ENCODE results near the gene GNL1. TPM values are rescaled to one million over a fixed set of nuclear protein-coding genes. Genes with fewer than 3 reads are reported as not detected.
"Not testable (repeated sequence)": the region's sequence is repeated elsewhere in the genome, so short reads cannot be mapped to it uniquely, and the experiment has no call there.

Gene GNL1
- total RNA-seq, 1 donor from 2014 or later, result 49.0 TPM

DNA sequence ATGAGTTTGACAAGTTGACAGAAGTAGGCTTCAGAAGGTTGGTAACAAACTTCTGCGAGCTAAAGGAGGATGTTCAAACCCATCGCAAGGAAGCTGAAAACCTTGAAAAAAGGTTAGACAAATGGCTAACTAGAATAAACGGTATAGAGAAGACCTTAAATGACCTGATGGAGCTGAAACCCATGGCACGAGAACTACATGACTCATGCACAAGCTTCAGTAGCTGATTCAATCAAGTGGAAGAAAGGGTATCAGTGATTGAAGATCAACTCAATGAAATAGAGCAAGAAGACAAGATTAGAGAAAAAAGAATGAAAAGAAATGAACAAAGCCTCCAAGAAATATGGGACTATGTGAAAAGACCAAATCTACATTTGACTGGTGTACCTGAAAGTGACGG is 34.3 kb downstream of the GNL1 start:
- FAIRE-seq; H3K9ac ChIP-seq (ENCODE audit: low read length); H3K79me2 ChIP-seq (ENCODE audit: insufficient read depth, low read length); H3K27me3 ChIP-seq (ENCODE audit: insufficient read depth, low read length); H3K4me1 ChIP-seq (ENCODE audit: insufficient read depth, low read length); H3K4me2 ChIP-seq (ENCODE audit: low read length); H3K27ac Mint-ChIP-seq (ENCODE audit: unreplicated experiment); H3K4me3 ChIP-seq (ENCODE audit: insufficient read depth, low read depth, low read length); H3K36me3 ChIP-seq (ENCODE audit: insufficient read depth, low read length); H3K9me3 Mint-ChIP-seq (ENCODE audit: unreplicated experiment); H3K4me3 Mint-ChIP-seq (ENCODE audit: unreplicated experiment); H3K9me3 ChIP-seq (ENCODE audit: insufficient read depth, low read depth, low read length); H4K20me1 ChIP-seq (ENCODE audit: insufficient read depth, low read length); H3K4me1 Mint-ChIP-seq (ENCODE audit: low read depth, unreplicated experiment); H3K27ac ChIP-seq (ENCODE audit: low read depth, low read length); H3K36me3 Mint-ChIP-seq (ENCODE audit: low read depth, unreplicated experiment); DNase-seq (ENCODE audit: low read depth); H2AFZ ChIP-seq (ENCODE audit: low read depth, low read length): not testable (repeated sequence)
- H3K27me3 Mint-ChIP-seq (ENCODE audit: low read depth, unreplicated experiment), result peaks cover 32% of the 10 kb centered on the region

GRCh38 chr6:30521082-30521481 is 35.2 kb downstream of the GNL1 start:
- H3K27me3 ChIP-seq (ENCODE audit: insufficient read depth, low read length), result not testable (repeated sequence)

DNA sequence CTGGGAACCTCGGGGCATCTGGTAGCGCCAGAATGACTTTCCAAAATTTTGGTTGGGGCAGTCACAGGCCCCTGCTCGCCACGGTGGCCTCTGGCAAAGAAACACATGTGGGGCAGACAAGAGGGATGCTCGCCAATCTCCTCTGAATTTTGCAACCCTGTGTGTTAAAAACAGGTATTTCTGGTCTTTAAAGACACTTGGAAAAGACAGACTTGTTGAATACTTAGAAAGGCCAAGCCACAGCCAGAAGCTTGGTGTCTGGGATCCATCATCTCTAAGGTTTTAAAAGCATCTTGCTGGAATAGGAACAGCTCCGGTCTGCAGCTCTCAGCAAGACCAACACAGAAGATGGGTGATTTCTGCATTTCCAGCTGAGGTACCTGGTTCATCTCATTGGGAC is 35.8 kb downstream of the GNL1 start:
- H3K9me3 ChIP-seq (ENCODE audit: insufficient read depth, low read depth, low read length), result no peaks in the 10 kb centered on the region
- Mint-ChIP-seq H3K9me3 (ENCODE audit: unreplicated experiment) (peaks cover 7% of the 10 kb centered on the region), H3K36me3 (ENCODE audit: low read depth, unreplicated experiment) (no peaks in the 10 kb centered on the region), H3K27ac (ENCODE audit: unreplicated experiment) (no peak overlapping the region), H3K27me3 (ENCODE audit: low read depth, unreplicated experiment) (peaks cover 32% of the 10 kb centered on the region), H3K4me1 (ENCODE audit: low read depth, unreplicated experiment) (no peaks in the 10 kb centered on the region), H3K4me3 (ENCODE audit: unreplicated experiment) (no peak overlapping the region)
- no peak overlapping the region for H3K9ac ChIP-seq (ENCODE audit: low read length)
- no peaks in the 10 kb centered on the region for H3K36me3 ChIP-seq (ENCODE audit: insufficient read depth, low read length)
- no peak overlapping the region for H2AFZ ChIP-seq (ENCODE audit: low read depth, low read length)
- H3K79me2 ChIP-seq (ENCODE audit: insufficient read depth, low read length), result no peaks in the 10 kb centered on the region
- no peak overlapping the region for H3K27ac ChIP-seq (ENCODE audit: low read depth, low read length)
- DNase-seq (ENCODE audit: low read depth), result no peak
- TF ChIP-seq EZH2 (IDR thresholded peaks at IDR 0.05; ENCODE audit: insufficient read depth, low read length), result no peak
- no peak for TF ChIP-seq CTCF (IDR thresholded peaks at IDR 0.05; ENCODE audit: insufficient read depth, low read depth, low read length)
- H3K27me3 ChIP-seq (ENCODE audit: insufficient read depth, low read length), result no peaks in the 10 kb centered on the region
- H4K20me1 ChIP-seq (ENCODE audit: insufficient read depth, low read length), result no peaks in the 10 kb centered on the region
- H3K4me1 ChIP-seq (ENCODE audit: insufficient read depth, low read length), result no peaks in the 10 kb centered on the region
- H3K4me3 ChIP-seq (ENCODE audit: insufficient read depth, low read depth, low read length), result no peak overlapping the region
- FAIRE-seq, result no peak
- H3K4me2 ChIP-seq (ENCODE audit: low read length), result no peak overlapping the region

More at GRCh38 chr6:30521082-30521481, 35.2 kb downstream of the GNL1 start:
- H3K4me2 ChIP-seq (ENCODE audit: low read length), result peak overlapping the region; percentile 26
- H3K4me3 ChIP-seq (ENCODE audit: insufficient read depth, low read depth, low read length); FAIRE-seq; H3K9ac ChIP-seq (ENCODE audit: low read length); H3K9me3 Mint-ChIP-seq (ENCODE audit: unreplicated experiment); H3K27ac Mint-ChIP-seq (ENCODE audit: unreplicated experiment); H3K79me2 ChIP-seq (ENCODE audit: insufficient read depth, low read length); H3K9me3 ChIP-seq (ENCODE audit: insufficient read depth, low read depth, low read length); H4K20me1 ChIP-seq (ENCODE audit: insufficient read depth, low read length); H3K4me1 Mint-ChIP-seq (ENCODE audit: low read depth, unreplicated experiment); H3K27ac ChIP-seq (ENCODE audit: low read depth, low read length); H3K36me3 Mint-ChIP-seq (ENCODE audit: low read depth, unreplicated experiment); H3K4me3 Mint-ChIP-seq (ENCODE audit: unreplicated experiment); H3K36me3 ChIP-seq (ENCODE audit: insufficient read depth, low read length); H3K4me1 ChIP-seq (ENCODE audit: insufficient read depth, low read length): not testable (repeated sequence)
- H2AFZ ChIP-seq (ENCODE audit: low read depth, low read length), result peak overlapping the region; percentile 41
- peaks cover 32% of the 10 kb centered on the region for H3K27me3 Mint-ChIP-seq (ENCODE audit: low read depth, unreplicated experiment)
- DNase-seq (ENCODE audit: low read depth), result peak; percentile 49

DNA sequence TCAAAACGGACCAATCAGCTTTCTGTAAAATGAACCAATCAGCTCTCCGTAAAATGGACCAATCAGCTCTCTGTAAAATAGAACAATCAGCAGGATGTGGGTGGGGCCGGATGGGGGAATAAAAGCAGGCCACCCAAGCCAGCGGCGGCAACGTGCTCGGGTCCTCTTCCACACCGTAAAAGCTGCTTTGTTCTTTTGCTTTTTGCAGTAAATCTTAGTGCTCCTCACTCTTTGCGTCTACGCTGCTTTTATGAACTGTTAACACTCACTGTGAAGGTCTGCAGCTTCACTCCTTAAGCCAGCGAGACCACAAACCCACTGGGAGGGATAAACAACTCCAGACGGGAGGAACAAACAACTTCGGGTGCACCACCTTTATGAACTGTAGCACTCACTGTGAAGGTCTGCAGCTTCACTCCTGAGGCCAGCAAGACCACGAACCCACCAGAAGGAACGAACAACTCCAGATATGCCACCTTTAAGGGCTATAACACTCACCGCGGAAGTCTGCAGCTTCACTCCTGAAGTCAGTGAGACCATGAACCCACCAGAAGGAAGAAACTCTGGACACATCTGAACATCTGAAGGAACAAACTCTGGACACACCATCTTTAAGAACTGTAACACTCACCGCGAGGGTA is 37.7 kb downstream of the GNL1 start:
- not testable (repeated sequence) for H3K4me1 Mint-ChIP-seq (ENCODE audit: low read depth, unreplicated experiment); H3K9ac ChIP-seq (ENCODE audit: low read length); H3K4me1 ChIP-seq (ENCODE audit: insufficient read depth, low read length); H3K9me3 ChIP-seq (ENCODE audit: insufficient read depth, low read depth, low read length); H3K79me2 ChIP-seq (ENCODE audit: insufficient read depth, low read length); FAIRE-seq; H3K4me3 Mint-ChIP-seq (ENCODE audit: unreplicated experiment); H3K36me3 Mint-ChIP-seq (ENCODE audit: low read depth, unreplicated experiment); H3K27me3 ChIP-seq (ENCODE audit: insufficient read depth, low read length); H3K27ac ChIP-seq (ENCODE audit: low read depth, low read length); H3K4me3 ChIP-seq (ENCODE audit: insufficient read depth, low read depth, low read length); DNase-seq (ENCODE audit: low read depth); H4K20me1 ChIP-seq (ENCODE audit: insufficient read depth, low read length); H3K36me3 ChIP-seq (ENCODE audit: insufficient read depth, low read length); H3K9me3 Mint-ChIP-seq (ENCODE audit: unreplicated experiment); H2AFZ ChIP-seq (ENCODE audit: low read depth, low read length); H3K27ac Mint-ChIP-seq (ENCODE audit: unreplicated experiment); H3K4me2 ChIP-seq (ENCODE audit: low read length)
- peaks cover 21% of the 10 kb centered on the region for H3K27me3 Mint-ChIP-seq (ENCODE audit: low read depth, unreplicated experiment)

GRCh38 chr6:30517767-30518504 is 38.4 kb downstream of the GNL1 start:
- not testable (repeated sequence) for DNase-seq (ENCODE audit: low read depth); H3K9ac ChIP-seq (ENCODE audit: low read length); H3K27me3 ChIP-seq (ENCODE audit: insufficient read depth, low read length); H3K4me1 ChIP-seq (ENCODE audit: insufficient read depth, low read length); H3K9me3 Mint-ChIP-seq (ENCODE audit: unreplicated experiment); H2AFZ ChIP-seq (ENCODE audit: low read depth, low read length); H4K20me1 ChIP-seq (ENCODE audit: insufficient read depth, low read length); H3K79me2 ChIP-seq (ENCODE audit: insufficient read depth, low read length); H3K4me3 Mint-ChIP-seq (ENCODE audit: unreplicated experiment); H3K4me2 ChIP-seq (ENCODE audit: low read length); H3K36me3 Mint-ChIP-seq (ENCODE audit: low read depth, unreplicated experiment); H3K4me1 Mint-ChIP-seq (ENCODE audit: low read depth, unreplicated experiment); H3K36me3 ChIP-seq (ENCODE audit: insufficient read depth, low read length); H3K4me3 ChIP-seq (ENCODE audit: insufficient read depth, low read depth, low read length); H3K27ac Mint-ChIP-seq (ENCODE audit: unreplicated experiment); FAIRE-seq; H3K9me3 ChIP-seq (ENCODE audit: insufficient read depth, low read depth, low read length); H3K27ac ChIP-seq (ENCODE audit: low read depth, low read length)
- H3K27me3 Mint-ChIP-seq (ENCODE audit: low read depth, unreplicated experiment), result peaks cover 14% of the 10 kb centered on the region

Data from astrocyte (in vitro differentiated cells and primary cell).